ENCODE measurements around the gene TBCD. TPM values are rescaled to one million over a fixed set of nuclear protein-coding genes. Genes with fewer than 3 reads are reported as not detected.

The TBCD gene
- total RNA-seq, 1 donor from 2014 or later = 31.8 TPM

- no peak overlapping the region for H3K27ac Mint-ChIP-seq (ENCODE audit: unreplicated experiment)
- H3K27me3 Mint-ChIP-seq (ENCODE audit: low read depth, unreplicated experiment) = peaks cover 5% of the 10 kb centered on the region
- no peak overlapping the region for H3K9ac ChIP-seq (ENCODE audit: low read length)
Observed at GRCh38 chr17:82704886-82705285, 47.0 kb upstream of the TBCD start.

GRCh38 chr17:82705756-82706155, 46.1 kb upstream of the TBCD start:
- Histone ChIP-seq H3K4me3 (ENCODE audit: insufficient read depth, low read depth, low read length) (no peak overlapping the region), H3K27me3 (ENCODE audit: insufficient read depth, low read length) (no peaks in the 10 kb centered on the region), H3K4me2 (ENCODE audit: low read length) (no peak overlapping the region), H3K4me1 (ENCODE audit: insufficient read depth, low read length) (no peaks in the 10 kb centered on the region), H4K20me1 (ENCODE audit: insufficient read depth, low read length) (no peaks in the 10 kb centered on the region), H3K9ac (ENCODE audit: low read length) (no peak overlapping the region), H3K79me2 (ENCODE audit: insufficient read depth, low read length) (no peaks in the 10 kb centered on the region), H3K27ac (ENCODE audit: low read depth, low read length) (no peak overlapping the region), H3K9me3 (ENCODE audit: insufficient read depth, low read depth, low read length) (no peaks in the 10 kb centered on the region), H3K36me3 (ENCODE audit: insufficient read depth, low read length) (no peaks in the 10 kb centered on the region), H2AFZ (ENCODE audit: low read depth, low read length) (no peak overlapping the region)
- H3K9me3 Mint-ChIP-seq (ENCODE audit: unreplicated experiment) = no peaks in the 10 kb centered on the region
- no peaks in the 10 kb centered on the region for H3K36me3 Mint-ChIP-seq (ENCODE audit: low read depth, unreplicated experiment)
- TF ChIP-seq EZH2 (IDR thresholded peaks at IDR 0.05; ENCODE audit: insufficient read depth, low read length) = no peak
- TF ChIP-seq, protein P1, sequence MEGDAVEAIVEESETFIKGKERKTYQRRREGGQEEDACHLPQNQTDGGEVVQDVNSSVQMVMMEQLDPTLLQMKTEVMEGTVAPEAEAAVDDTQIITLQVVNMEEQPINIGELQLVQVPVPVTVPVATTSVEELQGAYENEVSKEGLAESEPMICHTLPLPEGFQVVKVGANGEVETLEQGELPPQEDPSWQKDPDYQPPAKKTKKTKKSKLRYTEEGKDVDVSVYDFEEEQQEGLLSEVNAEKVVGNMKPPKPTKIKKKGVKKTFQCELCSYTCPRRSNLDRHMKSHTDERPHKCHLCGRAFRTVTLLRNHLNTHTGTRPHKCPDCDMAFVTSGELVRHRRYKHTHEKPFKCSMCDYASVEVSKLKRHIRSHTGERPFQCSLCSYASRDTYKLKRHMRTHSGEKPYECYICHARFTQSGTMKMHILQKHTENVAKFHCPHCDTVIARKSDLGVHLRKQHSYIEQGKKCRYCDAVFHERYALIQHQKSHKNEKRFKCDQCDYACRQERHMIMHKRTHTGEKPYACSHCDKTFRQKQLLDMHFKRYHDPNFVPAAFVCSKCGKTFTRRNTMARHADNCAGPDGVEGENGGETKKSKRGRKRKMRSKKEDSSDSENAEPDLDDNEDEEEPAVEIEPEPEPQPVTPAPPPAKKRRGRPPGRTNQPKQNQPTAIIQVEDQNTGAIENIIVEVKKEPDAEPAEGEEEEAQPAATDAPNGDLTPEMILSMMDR (IDR thresholded peaks at IDR 0.05; ENCODE audit: insufficient read depth, low read depth, low read length) = no peak
- no peak for FAIRE-seq
- no peak overlapping the region for H3K27ac Mint-ChIP-seq (ENCODE audit: unreplicated experiment)
- DNase-seq (ENCODE audit: low read depth) = no peak
- H3K4me3 Mint-ChIP-seq (ENCODE audit: unreplicated experiment) = no peak overlapping the region
- peaks cover 1% of the 10 kb centered on the region for H3K4me1 Mint-ChIP-seq (ENCODE audit: low read depth, unreplicated experiment)
- peaks cover 3% of the 10 kb centered on the region for H3K27me3 Mint-ChIP-seq (ENCODE audit: low read depth, unreplicated experiment)

More at GRCh38 chr17:82704886-82705285, 47.0 kb upstream of the TBCD start:
- Histone ChIP-seq H3K4me3 (ENCODE audit: insufficient read depth, low read depth, low read length) (no peak overlapping the region), H3K4me2 (ENCODE audit: low read length) (no peak overlapping the region), H3K36me3 (ENCODE audit: insufficient read depth, low read length) (no peaks in the 10 kb centered on the region), H3K27me3 (ENCODE audit: insufficient read depth, low read length) (no peaks in the 10 kb centered on the region), H4K20me1 (ENCODE audit: insufficient read depth, low read length) (no peaks in the 10 kb centered on the region), H3K79me2 (ENCODE audit: insufficient read depth, low read length) (no peaks in the 10 kb centered on the region), H3K27ac (ENCODE audit: low read depth, low read length) (no peak overlapping the region), H2AFZ (ENCODE audit: low read depth, low read length) (no peak overlapping the region), H3K4me1 (ENCODE audit: insufficient read depth, low read length) (no peaks in the 10 kb centered on the region), H3K9me3 (ENCODE audit: insufficient read depth, low read depth, low read length) (no peaks in the 10 kb centered on the region)
- Mint-ChIP-seq H3K36me3 (ENCODE audit: low read depth, unreplicated experiment) (no peaks in the 10 kb centered on the region), H3K4me1 (ENCODE audit: low read depth, unreplicated experiment) (peaks cover 1% of the 10 kb centered on the region), H3K9me3 (ENCODE audit: unreplicated experiment) (no peaks in the 10 kb centered on the region), H3K4me3 (ENCODE audit: unreplicated experiment) (no peak overlapping the region)
- FAIRE-seq = no peak
- DNase-seq (ENCODE audit: low read depth) = no peak
- TF ChIP-seq, protein P1 (IDR thresholded peaks at IDR 0.05; ENCODE audit: insufficient read depth, low read depth, low read length) = no peak
- TF ChIP-seq EZH2 (IDR thresholded peaks at IDR 0.05; ENCODE audit: insufficient read depth, low read length) = no peak

DNA sequence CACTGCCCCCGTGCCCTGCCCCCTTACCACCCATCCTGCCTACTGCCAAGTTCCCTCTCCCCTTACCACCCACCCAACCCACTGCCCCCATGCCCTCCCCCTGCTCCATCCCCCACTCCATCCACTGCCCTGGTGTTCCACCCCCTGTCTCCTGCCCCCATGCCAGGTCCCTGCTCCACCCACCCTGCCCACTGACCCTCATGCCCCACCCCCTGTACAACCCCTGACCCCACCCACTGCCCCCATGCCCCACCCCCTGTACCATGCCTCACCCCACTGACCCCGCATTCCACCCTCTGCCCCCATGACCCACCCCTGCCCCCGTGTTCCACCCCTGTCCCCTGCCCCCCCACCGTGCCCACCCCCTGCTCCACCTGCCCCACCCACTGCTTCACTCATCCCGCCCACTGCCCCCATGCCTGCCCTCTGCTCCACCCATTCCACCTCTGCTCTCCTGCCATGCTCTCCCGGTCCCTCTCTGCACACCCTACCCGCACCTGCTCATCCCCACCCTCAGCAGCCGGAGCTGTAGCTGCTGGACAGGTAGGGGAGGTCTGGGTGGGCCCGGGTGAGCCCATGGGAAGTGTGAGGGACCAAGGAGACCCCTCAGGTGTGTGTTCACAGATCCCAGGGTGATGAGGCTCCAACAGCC, 42.7 kb upstream of the TBCD start:
- Histone ChIP-seq H2AFZ (ENCODE audit: low read depth, low read length) (no peak overlapping the region), H3K4me1 (ENCODE audit: insufficient read depth, low read length) (no peaks in the 10 kb centered on the region), H3K9me3 (ENCODE audit: insufficient read depth, low read depth, low read length) (no peaks in the 10 kb centered on the region), H3K4me2 (ENCODE audit: low read length) (no peak overlapping the region), H3K36me3 (ENCODE audit: insufficient read depth, low read length) (no peaks in the 10 kb centered on the region), H3K79me2 (ENCODE audit: insufficient read depth, low read length) (no peaks in the 10 kb centered on the region), H3K27me3 (ENCODE audit: insufficient read depth, low read length) (no peaks in the 10 kb centered on the region), H4K20me1 (ENCODE audit: insufficient read depth, low read length) (no peaks in the 10 kb centered on the region), H3K9ac (ENCODE audit: low read length) (no peak overlapping the region), H3K4me3 (ENCODE audit: insufficient read depth, low read depth, low read length) (no peak overlapping the region), H3K27ac (ENCODE audit: low read depth, low read length) (no peak overlapping the region)
- Mint-ChIP-seq H3K4me1 (ENCODE audit: low read depth, unreplicated experiment) (peaks cover 1% of the 10 kb centered on the region), H3K27me3 (ENCODE audit: low read depth, unreplicated experiment) (peaks cover 9% of the 10 kb centered on the region), H3K9me3 (ENCODE audit: unreplicated experiment) (no peaks in the 10 kb centered on the region), H3K36me3 (ENCODE audit: low read depth, unreplicated experiment) (no peaks in the 10 kb centered on the region), H3K4me3 (ENCODE audit: unreplicated experiment) (no peak overlapping the region), H3K27ac (ENCODE audit: unreplicated experiment) (no peak overlapping the region)
- DNase-seq (ENCODE audit: low read depth) = no peak
- TF ChIP-seq, protein P1 (IDR thresholded peaks at IDR 0.05; ENCODE audit: insufficient read depth, low read depth, low read length) = no peak
- no peak for TF ChIP-seq EZH2 (IDR thresholded peaks at IDR 0.05; ENCODE audit: insufficient read depth, low read length)
- no peak for FAIRE-seq
